B cell (primary cell): ENCODE data around the gene PSME3. TPM values are rescaled to one million over a fixed set of nuclear protein-coding genes. Genes with fewer than 3 reads are reported as not detected.

Experiments used
- ATAC-seq: fragments of 200-7000 bp; cut with Tn5 transposase; one replicate; pipeline ENCODE4 v1.10.0; 2021; ENCODE audit warnings: low read depth, mild to moderate bottlenecking, moderate number of reproducible peaks, moderate library complexity
- CTCF ChIA-PET: fragments of 350-600 bp; sonication (Branson Sonifier 250); formaldehyde crosslinking; loops from one replicate; lab custom pipeline; 2021; ENCODE audit warnings: antibody characterized with exemption, inconsistent platforms; lab: Charles Lee
- POLR2A ChIA-PET: fragments of 350-600 bp; sonication (Branson Sonifier 250); formaldehyde crosslinking; loops from one replicate; lab custom pipeline; 2021; ENCODE audit warnings: antibody characterized with exemption; lab: Charles Lee
- DNase-seq: peaks from one replicate; pipeline ENCODE4 v3.0.0; 2013
- H2AFZ ChIP-seq: 2 replicates; pipeline ENCODE4 v1.6.1; 2012; ENCODE audit warnings: mild to moderate bottlenecking, low read depth, low read length; ENCODE audit not compliant: insufficient read depth, poor library complexity, severe bottlenecking
- H3K27ac ChIP-seq, 2 donors: 1 replicate in 1 of 2; 2 replicates in 1 of 2; pipeline ENCODE4 v1.5.1; 2012 to 2013; ENCODE audit warnings: low read length in 2 of 2, mild to moderate bottlenecking in 2 of 2, moderate library complexity in 1 of 2
- H3K27me3 ChIP-seq, 4 experiments: fragments of 200-600 bp in 1 of 4; sonication (generic) in 1 of 4; replicated peaks in 1 of 4; 1 replicate in 2 of 4; 2 replicates in 2 of 4; pipeline versions ENCODE4 v1.6.1 to v1.7.0; 2013 to 2016; ENCODE audit warnings: low read length in 3 of 4, mild to moderate bottlenecking in 2 of 4, mixed read lengths in 1 of 4, moderate library complexity in 1 of 4; ENCODE audit not compliant: insufficient read depth in 4 of 4, control insufficient read depth in 3 of 4; ENCODE audit errors: control extremely low read depth in 1 of 4
- H3K36me3 ChIP-seq, 2 experiments: replicated peaks in 1 of 2; 1 replicate in 1 of 2; 2 replicates in 1 of 2; pipeline versions ENCODE4 v1.6.1 to v1.7.1; 2013; ENCODE audit warnings: low read length in 1 of 2; ENCODE audit not compliant: insufficient read depth in 2 of 2, control insufficient read depth in 1 of 2; ENCODE audit errors: control extremely low read depth in 1 of 2, extremely low read depth in 1 of 2
- H3K4me1 ChIP-seq, 2 donors: fragments of 200-600 bp in 1 of 2; sonication (generic) in 1 of 2; 1 replicate in 1 of 2; 2 replicates in 1 of 2; pipeline versions ENCODE4 v1.5.1 to v1.6.1; 2013 to 2017; ENCODE audit warnings: low read length in 2 of 2; ENCODE audit not compliant: control insufficient read depth in 2 of 2, insufficient read depth in 2 of 2
- H3K4me2 ChIP-seq: replicated peaks from 2 replicates; pipeline ENCODE3; 2012; ENCODE audit warnings: mild to moderate bottlenecking, low read depth, low read length; ENCODE audit not compliant: poor library complexity, severe bottlenecking
- H3K4me3 ChIP-seq, 5 experiments: fragments of 200-600 bp in 1 of 5; sonication (generic) in 1 of 5; 1 replicate in 3 of 5; 2 replicates in 2 of 5; pipeline versions ENCODE4 v1.5.1 to v1.7.0; 2011 to 2016; ENCODE audit warnings: low read length in 4 of 5, mild to moderate bottlenecking in 4 of 5, low read depth in 2 of 5, control low read depth in 1 of 5, moderate library complexity in 1 of 5; ENCODE audit not compliant: insufficient read depth in 1 of 5; ENCODE audit errors: control extremely low read depth in 1 of 5, extremely low read depth in 1 of 5
- H3K79me2 ChIP-seq: fragments of 200-600 bp; sonication (generic); one replicate; pipeline ENCODE4 v1.6.0; 2016; ENCODE audit warnings: low read length; ENCODE audit not compliant: control insufficient read depth, insufficient read depth
- H3K9ac ChIP-seq: fragments of 200-600 bp; sonication (generic); 2 replicates; pipeline ENCODE4 v1.6.1; 2017; ENCODE audit warnings: mild to moderate bottlenecking, low read length, moderate library complexity
- H3K9me3 ChIP-seq, 3 donors: one replicate each; pipeline versions ENCODE4 v1.6.1 to v1.7.1; 2013; ENCODE audit warnings: low read length in 2 of 3; ENCODE audit not compliant: control insufficient read depth in 2 of 3, insufficient read depth in 1 of 3; ENCODE audit errors: control extremely low read depth in 1 of 3
- H4K20me1 ChIP-seq: 2 replicates; pipeline ENCODE4 v1.6.0; 2012; ENCODE audit warnings: mild to moderate bottlenecking, low read length; ENCODE audit not compliant: insufficient read depth, control insufficient read depth, poor library complexity, severe bottlenecking
- H3K27ac Mint-ChIP-seq: one replicate; pipeline ENCODE4 v1.8.0; 2021; ENCODE audit warnings: mixed read lengths
- H3K27me3 Mint-ChIP-seq: one replicate; pipeline ENCODE4 v1.8.0; 2021; ENCODE audit warnings: mixed read lengths
- H3K4me1 Mint-ChIP-seq: one replicate; pipeline ENCODE4 v1.8.0; 2021; ENCODE audit warnings: mixed read lengths
- H3K4me3 Mint-ChIP-seq: one replicate; pipeline ENCODE4 v1.8.0; 2021; ENCODE audit warnings: mixed read lengths
- H3K9me3 Mint-ChIP-seq: one replicate; pipeline ENCODE4 v1.8.0; 2022; ENCODE audit warnings: mixed read lengths; ENCODE audit not compliant: insufficient read depth
- EZH2 ChIP-seq: IDR thresholded peaks from 2 replicates; pipeline ENCODE4 v1.6.1; 2012; ENCODE audit warnings: borderline replicate concordance, low read depth, mild to moderate bottlenecking, moderate library complexity, low read length; ENCODE audit not compliant: insufficient read depth, poor library complexity, severe bottlenecking
- WGBS: methylation state at CpG from one replicate; pipeline ENCODE4 v1.1.5; 2013; ENCODE audit warnings: missing lambda C conversion rate; ENCODE audit not compliant: insufficient coverage; 5-methylcytosine and 5-hydroxymethylcytosine counted together
- intact Hi-C: fragments of 100-400 bp; cut with micrococcal nuclease; formaldehyde crosslinking; loops from one replicate; pipeline ENCODE4 v1.10.0; 2022
- polyA plus RNA-seq: library from polyadenylated mRNA; depleted of rRNA; stranded (reverse); fragments of >200 nt; gene quantifications from 2 replicates; pipeline ENCODE4 v1.2.3, GENCODE V29; 2012
- total RNA-seq, 2 donors: library from RNA; stranded (reverse); fragments of 120-200 nt in 1 of 2; gene quantifications; 1 replicate in 1 of 2; 2 replicates in 1 of 2; pipeline versions ENCODE4 v1.2.3 to v1.2.4, GENCODE V29; 2013 to 2022
- TF ChIP-seq, protein P1 (sequence below): fragments of 200-600 bp; IDR thresholded peaks from one replicate; pipeline ENCODE4 v1.8.0; 2022; ENCODE audit warnings: antibody characterized with exemption, mild to moderate bottlenecking

PSME3 gene
- total and polyA plus RNA-seq, 2 donors (not counting 1 experiment from before 2014, with no cell fraction given): 43.4 to 76.2 TPM

DNA sequence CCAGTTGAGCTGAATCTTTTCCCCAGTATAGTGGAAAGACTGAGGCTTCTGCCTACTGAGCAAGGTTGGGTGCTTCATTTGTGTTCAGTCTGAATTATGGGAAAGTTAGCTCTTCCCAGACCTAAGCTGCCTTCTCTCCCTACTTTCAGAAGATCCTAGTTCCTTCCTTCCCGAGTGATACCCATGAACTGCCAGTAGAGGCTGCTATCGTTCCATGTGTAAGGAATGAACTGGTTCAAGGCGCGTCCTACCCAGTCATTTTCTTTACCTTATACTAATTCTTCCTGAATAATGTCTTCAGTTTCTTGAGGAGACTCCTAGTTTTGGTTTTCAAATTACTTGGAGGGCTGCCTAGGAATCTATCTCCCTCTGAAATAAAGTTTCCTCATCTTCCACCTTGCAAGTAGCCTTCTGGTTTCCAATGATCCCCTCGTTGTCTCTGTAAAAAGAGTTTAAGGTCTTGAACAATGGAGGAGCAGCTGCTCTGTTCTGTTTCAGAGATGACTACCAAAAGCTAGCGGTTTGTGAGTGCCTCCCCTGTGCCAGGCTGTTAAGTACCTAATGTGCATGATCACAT is 10.2 kb downstream of the PSME3 start:
- DNase-seq (peak; percentile 60), ATAC-seq (peak; percentile 49)
- no peaks in the 10 kb centered on the region for H4K20me1 ChIP-seq
- no peak overlapping the region for H3K27ac ChIP-seq
- no peak overlapping the region for H3K4me2 ChIP-seq
- no peaks in the 10 kb centered on the region for H3K9me3 Mint-ChIP-seq
- no peaks in the 10 kb centered on the region for H3K4me1 ChIP-seq
- H3K9ac ChIP-seq: no peak overlapping the region
- H3K4me3 Mint-ChIP-seq: no peak overlapping the region
- CTCF ChIA-PET: interaction anchor here (0.7 to 3.7 kb wide), 9 partner anchors 10 to 496 kb away, joined by 3 to 30 read pairs (median 5); partner anchors contain the start of genes BECN1, PSME3 and RPL27
- H3K79me2 ChIP-seq: peaks cover 3% of the 10 kb centered on the region
- no peak overlapping the region for H2AFZ ChIP-seq
- H3K27me3 ChIP-seq: no peaks in the 10 kb centered on the region
- no peaks in the 10 kb centered on the region for H3K27me3 Mint-ChIP-seq
- H3K4me3 ChIP-seq: no peak overlapping the region
- POLR2A ChIA-PET: no interaction called here
- no peaks in the 10 kb centered on the region for H3K9me3 ChIP-seq
- no peak overlapping the region for H3K27ac Mint-ChIP-seq
- H3K4me1 Mint-ChIP-seq: no peaks in the 10 kb centered on the region
- H3K36me3 ChIP-seq: peaks cover 9 to 68% of the 10 kb centered on the region in 2 experiments
- 88% methylated on average over 1 of the region's 6 CpGs for WGBS
- intact Hi-C loops: loop anchor here (1.0 to 10.0 kb wide), 3 partner anchors 91 to 495 kb away; partner anchors contain the start of gene RPL27
- TF ChIP-seq EZH2: no peak
- TF ChIP-seq, protein P1, sequence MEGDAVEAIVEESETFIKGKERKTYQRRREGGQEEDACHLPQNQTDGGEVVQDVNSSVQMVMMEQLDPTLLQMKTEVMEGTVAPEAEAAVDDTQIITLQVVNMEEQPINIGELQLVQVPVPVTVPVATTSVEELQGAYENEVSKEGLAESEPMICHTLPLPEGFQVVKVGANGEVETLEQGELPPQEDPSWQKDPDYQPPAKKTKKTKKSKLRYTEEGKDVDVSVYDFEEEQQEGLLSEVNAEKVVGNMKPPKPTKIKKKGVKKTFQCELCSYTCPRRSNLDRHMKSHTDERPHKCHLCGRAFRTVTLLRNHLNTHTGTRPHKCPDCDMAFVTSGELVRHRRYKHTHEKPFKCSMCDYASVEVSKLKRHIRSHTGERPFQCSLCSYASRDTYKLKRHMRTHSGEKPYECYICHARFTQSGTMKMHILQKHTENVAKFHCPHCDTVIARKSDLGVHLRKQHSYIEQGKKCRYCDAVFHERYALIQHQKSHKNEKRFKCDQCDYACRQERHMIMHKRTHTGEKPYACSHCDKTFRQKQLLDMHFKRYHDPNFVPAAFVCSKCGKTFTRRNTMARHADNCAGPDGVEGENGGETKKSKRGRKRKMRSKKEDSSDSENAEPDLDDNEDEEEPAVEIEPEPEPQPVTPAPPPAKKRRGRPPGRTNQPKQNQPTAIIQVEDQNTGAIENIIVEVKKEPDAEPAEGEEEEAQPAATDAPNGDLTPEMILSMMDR: peak; percentile 67

GRCh38 chr17:42844271-42844670 is 11.1 kb downstream of the PSME3 start, which contains the start of gene AOC2:
AOC2 (plus strand) TSS chr17:42844580; CDS start chr17:42844627, 47 bp downstream.
- Histone ChIP-seq H3K27me3 (no peaks in the 10 kb centered on the region), H4K20me1 (no peaks in the 10 kb centered on the region), H3K36me3 (peaks cover 4 to 59% of the 10 kb centered on the region in 2 experiments), H3K4me2 (no peak within 1 kb of the TSS), H3K27ac (no peak within 1 kb of the TSS), H3K4me1 (no peaks in the 10 kb centered on the region), H3K9me3 (no peaks in the 10 kb centered on the region), H3K9ac (no peak within 1 kb of the TSS), H3K4me3 (no peak within 1 kb of the TSS), H2AFZ (no peak within 1 kb of the TSS), H3K79me2 (no peaks in the 10 kb centered on the region)
- H3K27ac Mint-ChIP-seq: no peak within 1 kb of the TSS
- TF ChIP-seq, protein P1: no peak
- no peak for TF ChIP-seq EZH2
- no peaks in the 10 kb centered on the region for H3K9me3 Mint-ChIP-seq
- intact Hi-C loops: loop anchor here (10.0 kb wide), 1 partner anchor 91 kb away; no protein-coding TSS in a partner anchor
- no peaks in the 10 kb centered on the region for H3K27me3 Mint-ChIP-seq
- CTCF ChIA-PET: interaction anchor here (0.8 to 3.7 kb wide), 5 partner anchors 11 to 495 kb away, joined by 3 to 30 read pairs (median 5); partner anchors contain the start of genes BECN1, PSME3 and RPL27
- H3K4me1 Mint-ChIP-seq: no peaks in the 10 kb centered on the region
- no peak for ATAC-seq
- POLR2A ChIA-PET: interaction anchor here (0.6 to 1.3 kb wide), 2 partner anchors 10 to 639 kb away, joined by 3 to 4 read pairs; no protein-coding TSS in a partner anchor
- DNase-seq: no peak
- H3K4me3 Mint-ChIP-seq: no peak within 1 kb of the TSS
- WGBS: 72% methylated on average over 4 of the region's 4 CpGs
